PC-3 (cell line): ENCODE measurements around the gene C1GALT1.

Experiments used
- CTCF ChIP-seq: fragments of 300-600 bp; sonication (generic); conservative IDR thresholded peaks from 2 replicates; pipeline ENCODE4 v1.5.1; 2017; ENCODE audit warnings: antibody characterized with exemption, low read depth, mild to moderate bottlenecking, low read length
- EZH2 ChIP-seq: fragments of 300-600 bp; sonication (generic); IDR thresholded peaks from one replicate; pipeline ENCODE4 v1.6.1; 2017; ENCODE audit warnings: antibody characterized with exemption, mild to moderate bottlenecking, low read length; ENCODE audit not compliant: unreplicated experiment

- no peak for TF ChIP-seq CTCF
- TF ChIP-seq EZH2, result no peak
Measured at GRCh38 chr7:7294911-7295310, 112.6 kb downstream of the C1GALT1 start.
